ENCODE data around the gene VSTM2B.

Gene VSTM2B

DNA sequence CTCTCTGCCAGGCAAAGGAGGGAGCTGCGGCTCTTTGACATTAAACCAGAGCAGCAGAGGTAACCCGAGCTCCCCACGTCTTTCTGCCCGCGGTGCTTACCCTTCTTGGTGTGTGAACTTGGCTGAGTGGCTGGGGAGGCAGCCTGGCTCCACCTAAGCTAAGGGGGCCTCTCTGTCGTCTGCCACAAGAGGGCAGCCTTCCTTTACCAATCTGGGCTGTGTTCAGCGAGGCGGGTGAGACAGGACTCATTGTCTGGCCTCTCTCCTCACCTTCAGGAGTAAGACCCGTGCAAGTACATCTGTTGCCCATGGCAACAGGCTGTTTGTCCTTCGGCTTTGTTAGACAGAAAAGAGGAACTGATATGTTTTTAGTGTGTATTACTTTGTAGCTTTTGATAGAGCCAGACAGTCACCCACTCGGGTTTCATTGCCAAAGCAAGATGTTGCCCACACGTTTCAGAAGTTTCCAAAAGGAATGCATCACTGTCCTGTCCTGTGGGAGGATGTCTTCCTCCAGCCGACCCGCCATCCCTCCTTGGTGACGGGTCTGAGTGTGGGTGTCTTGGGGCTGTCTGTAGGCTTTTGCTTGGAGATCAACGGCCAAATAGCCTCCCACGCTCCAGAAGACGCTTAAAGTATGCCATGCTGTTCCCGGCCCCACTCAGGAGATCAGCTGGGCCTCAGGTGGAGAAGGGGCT, 84.9 kb downstream of the VSTM2B start:
- peak; percentile 86 for DNase-seq (ENCODE audit: low read depth)
- no peak overlapping the region for H3K4me3 ChIP-seq (replicated peaks; ENCODE audit: low read depth, low read length)
- TF ChIP-seq, protein P1, sequence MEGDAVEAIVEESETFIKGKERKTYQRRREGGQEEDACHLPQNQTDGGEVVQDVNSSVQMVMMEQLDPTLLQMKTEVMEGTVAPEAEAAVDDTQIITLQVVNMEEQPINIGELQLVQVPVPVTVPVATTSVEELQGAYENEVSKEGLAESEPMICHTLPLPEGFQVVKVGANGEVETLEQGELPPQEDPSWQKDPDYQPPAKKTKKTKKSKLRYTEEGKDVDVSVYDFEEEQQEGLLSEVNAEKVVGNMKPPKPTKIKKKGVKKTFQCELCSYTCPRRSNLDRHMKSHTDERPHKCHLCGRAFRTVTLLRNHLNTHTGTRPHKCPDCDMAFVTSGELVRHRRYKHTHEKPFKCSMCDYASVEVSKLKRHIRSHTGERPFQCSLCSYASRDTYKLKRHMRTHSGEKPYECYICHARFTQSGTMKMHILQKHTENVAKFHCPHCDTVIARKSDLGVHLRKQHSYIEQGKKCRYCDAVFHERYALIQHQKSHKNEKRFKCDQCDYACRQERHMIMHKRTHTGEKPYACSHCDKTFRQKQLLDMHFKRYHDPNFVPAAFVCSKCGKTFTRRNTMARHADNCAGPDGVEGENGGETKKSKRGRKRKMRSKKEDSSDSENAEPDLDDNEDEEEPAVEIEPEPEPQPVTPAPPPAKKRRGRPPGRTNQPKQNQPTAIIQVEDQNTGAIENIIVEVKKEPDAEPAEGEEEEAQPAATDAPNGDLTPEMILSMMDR (IDR thresholded peaks at IDR 0.05; ENCODE audit: low read length, missing control alignments): peak; percentile 90

DNA sequence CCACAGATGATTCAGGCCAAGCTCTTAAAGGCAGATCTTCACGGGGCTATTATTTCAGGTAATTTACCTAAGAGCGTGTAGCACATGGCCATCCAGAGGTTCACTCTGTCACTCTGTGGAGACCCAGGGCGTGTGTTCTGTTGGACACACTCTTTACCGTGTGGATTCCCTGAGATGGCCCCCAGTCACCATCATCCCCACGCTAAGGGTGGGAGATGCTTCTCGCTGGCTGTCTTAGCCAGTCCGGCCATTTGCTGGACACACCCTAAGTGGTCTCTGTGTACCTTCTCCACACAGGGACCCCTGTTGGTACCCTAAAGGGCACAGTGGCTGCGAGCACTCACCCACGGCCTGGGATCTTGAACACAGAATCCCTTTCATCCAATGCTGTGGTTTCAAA, 86.3 kb downstream of the VSTM2B start:
- no peak for DNase-seq (ENCODE audit: low read depth)
- no peak overlapping the region for H3K4me3 ChIP-seq (replicated peaks; ENCODE audit: low read depth, low read length)
- TF ChIP-seq, protein P1 (IDR thresholded peaks at IDR 0.05; ENCODE audit: low read length, missing control alignments): no peak

DNA sequence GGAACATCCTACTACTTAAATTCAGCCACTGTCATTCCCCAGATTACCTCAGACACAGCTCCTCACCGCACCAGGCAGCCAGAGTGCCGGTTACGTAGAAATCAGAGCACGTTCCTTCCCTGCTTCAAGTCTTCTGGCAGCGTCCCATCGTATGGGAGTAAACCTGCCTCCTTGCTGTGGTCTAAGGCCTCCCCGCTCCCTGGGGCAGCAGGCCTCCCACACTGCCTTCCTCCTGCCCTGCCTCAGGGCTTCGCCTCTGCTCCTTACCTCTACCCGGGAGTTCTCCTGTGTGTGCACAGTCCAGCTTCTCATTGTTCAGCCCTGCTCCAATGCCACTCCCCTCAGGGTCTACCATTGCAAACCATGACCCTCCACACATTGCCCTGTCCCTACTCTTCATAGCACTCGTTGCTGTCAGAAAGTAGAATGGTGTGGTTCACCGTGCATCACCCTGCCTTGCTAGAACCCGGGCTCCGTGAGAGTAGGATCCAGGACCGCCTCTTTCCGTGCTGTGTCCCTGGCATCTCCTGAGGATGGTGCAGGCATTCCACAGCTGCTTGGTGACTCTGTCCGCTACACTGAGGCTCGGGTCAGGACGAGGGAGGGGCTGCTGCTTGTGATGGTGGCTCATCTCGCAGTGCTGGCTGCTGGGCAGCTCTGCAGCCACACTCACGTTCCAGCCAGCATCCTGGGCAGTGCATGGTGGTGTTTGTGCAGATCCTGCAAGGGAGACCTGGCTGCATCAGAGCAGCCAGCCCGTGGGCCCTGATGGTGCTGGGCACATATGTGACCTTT, 87.2 kb downstream of the VSTM2B start:
- H3K4me3 ChIP-seq (replicated peaks; ENCODE audit: low read depth, low read length): no peak overlapping the region
- no peak for DNase-seq (ENCODE audit: low read depth)
- TF ChIP-seq, protein P1 (IDR thresholded peaks at IDR 0.05; ENCODE audit: low read length, missing control alignments): no peak

DNA sequence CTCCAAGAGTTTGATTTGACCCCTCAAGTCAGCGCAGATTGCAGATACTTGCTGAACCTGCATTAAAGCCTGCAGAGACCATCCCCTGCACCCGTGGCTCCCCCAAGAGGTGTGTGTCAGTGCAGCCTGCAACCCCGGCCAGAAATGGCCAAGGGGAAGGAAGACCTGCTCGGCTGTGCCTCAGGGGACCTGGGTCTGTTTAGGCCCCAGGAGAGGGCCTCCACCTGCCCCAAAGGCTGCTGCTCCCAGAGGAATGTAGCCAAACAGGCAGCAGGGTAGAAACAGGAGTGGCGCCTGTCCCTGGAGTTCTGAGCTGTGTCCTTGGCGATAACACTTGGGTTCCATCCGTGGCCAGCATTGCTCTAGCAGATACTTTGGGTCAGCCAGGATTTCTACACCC, 88.3 kb downstream of the VSTM2B start:
- DNase-seq (ENCODE audit: low read depth): no peak
- TF ChIP-seq, protein P1 (IDR thresholded peaks at IDR 0.05; ENCODE audit: low read length, missing control alignments): no peak
- H3K4me3 ChIP-seq (replicated peaks; ENCODE audit: low read depth, low read length): no peak overlapping the region
